Adrenal gland (tissue), 5 donors: ENCODE measurements around the gene ADARB2.

Source experiments
- POLR2A ChIP-seq, 2 donors: fragments of 450-650 bp; IDR thresholded peaks; one replicate each; pipeline ENCODE4 v1.6.1; 2017; ENCODE audit warnings: antibody characterized with exemption in 2 of 2, mild to moderate bottlenecking in 2 of 2, moderate library complexity in 1 of 2
- TF ChIP-seq, protein P1 (sequence below), 6 experiments: fragments of 450-650 bp in 4 of 6; fragments of 200-600 bp in 2 of 6; sonication (generic) in 1 of 6; IDR thresholded peaks; 1 replicate in 5 of 6; 2 replicates in 1 of 6; pipeline versions ENCODE4 v1.5.1 to v1.8.0; 2016 to 2021; ENCODE audit warnings: antibody characterized with exemption in 6 of 6, mild to moderate bottlenecking in 2 of 6, moderate library complexity in 1 of 6
- donor health status: DM: no; HTN: no; CAD: no.

DNA sequence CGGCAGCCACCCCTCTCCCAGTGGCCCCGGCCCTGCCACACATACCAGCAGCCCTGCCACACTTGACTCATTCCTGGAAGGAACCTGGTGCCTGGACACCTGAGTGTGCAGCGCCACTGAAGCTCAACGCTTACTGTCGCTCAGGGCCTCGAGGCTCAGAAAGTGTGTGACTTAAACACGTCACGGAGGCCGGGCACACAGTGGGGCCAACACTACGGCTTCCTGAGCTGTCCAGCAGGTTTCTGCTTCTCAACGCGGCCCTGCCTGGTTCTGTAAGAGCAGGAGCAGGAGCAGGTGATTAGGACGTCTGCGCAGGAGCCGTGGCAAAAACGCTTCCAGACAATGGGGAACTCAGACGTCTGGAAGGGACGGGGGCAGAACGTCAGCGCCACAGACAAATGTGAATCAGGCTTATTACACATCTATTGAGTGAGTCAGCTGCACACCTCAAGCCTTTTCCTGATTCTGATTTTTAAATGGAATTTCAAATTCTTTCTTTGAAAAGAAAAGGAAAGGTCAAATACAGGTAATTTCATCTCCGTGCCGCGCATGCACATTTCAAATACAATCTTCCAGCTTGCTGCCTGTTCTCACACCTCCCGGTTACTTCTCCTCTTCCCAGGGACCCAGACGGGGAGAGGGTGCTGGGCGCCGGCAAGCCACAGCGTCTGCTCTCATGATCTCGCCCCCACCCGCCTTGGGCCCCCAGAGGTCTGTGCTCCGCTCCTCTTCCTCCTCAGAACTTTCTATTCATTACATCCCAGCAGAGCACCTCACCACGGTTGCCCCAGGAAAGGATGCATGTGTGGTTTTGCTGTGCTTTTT, 66.6 kb downstream of the ADARB2 start:
- no peak for TF ChIP-seq POLR2A (IDR thresholded peaks at IDR 0.05)
- TF ChIP-seq, protein P1, sequence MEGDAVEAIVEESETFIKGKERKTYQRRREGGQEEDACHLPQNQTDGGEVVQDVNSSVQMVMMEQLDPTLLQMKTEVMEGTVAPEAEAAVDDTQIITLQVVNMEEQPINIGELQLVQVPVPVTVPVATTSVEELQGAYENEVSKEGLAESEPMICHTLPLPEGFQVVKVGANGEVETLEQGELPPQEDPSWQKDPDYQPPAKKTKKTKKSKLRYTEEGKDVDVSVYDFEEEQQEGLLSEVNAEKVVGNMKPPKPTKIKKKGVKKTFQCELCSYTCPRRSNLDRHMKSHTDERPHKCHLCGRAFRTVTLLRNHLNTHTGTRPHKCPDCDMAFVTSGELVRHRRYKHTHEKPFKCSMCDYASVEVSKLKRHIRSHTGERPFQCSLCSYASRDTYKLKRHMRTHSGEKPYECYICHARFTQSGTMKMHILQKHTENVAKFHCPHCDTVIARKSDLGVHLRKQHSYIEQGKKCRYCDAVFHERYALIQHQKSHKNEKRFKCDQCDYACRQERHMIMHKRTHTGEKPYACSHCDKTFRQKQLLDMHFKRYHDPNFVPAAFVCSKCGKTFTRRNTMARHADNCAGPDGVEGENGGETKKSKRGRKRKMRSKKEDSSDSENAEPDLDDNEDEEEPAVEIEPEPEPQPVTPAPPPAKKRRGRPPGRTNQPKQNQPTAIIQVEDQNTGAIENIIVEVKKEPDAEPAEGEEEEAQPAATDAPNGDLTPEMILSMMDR (IDR thresholded peaks at IDR 0.05): no peak
